ENCODE measurements around the gene ZNF778. TPM values are rescaled to one million over a fixed set of nuclear protein-coding genes. Genes with fewer than 3 reads are reported as not detected.
A peak's percentile ranks its signal among the peaks of the same experiment; 100 is the strongest.

Gene ZNF778
- total RNA-seq, 2 experiments from 2014 or later = 4.9 to 7.4 TPM

DNA sequence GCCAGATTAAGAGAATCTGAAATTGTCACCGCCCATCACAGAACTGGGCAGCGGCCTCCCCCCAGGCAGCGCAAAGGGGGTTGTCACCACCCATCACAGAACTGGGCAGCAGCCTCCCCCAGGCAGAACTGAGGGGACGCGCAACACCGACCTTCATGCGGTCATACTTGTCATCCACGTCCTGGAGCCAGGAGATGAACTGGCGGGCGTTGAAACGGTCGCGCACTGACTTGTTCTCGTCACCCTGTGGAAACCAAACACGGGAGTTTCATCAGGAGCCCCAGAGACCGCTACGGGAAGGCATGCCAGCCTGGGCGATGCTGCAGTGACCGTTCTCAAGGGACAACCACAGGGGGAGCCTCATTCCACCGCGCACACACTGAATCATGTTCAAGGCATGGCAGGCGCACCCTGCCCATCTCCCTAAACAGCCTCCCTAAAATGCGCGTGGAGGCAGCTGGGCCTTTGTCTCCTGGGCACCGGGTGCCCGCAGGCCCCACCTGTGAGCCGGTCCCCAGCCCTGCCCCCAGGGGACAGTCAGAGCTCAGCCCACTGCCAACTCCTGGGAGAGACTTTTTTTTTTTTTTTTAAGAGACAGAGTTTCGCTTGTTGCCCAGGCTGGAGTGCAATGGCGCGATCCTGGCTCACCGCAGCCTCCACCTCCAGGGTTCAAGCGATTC lies 53.3 kb downstream of the ZNF778 start:
- H3K36me3 Mint-ChIP-seq (ENCODE audit: low read depth) = peaks cover 45% of the 10 kb centered on the region

DNA sequence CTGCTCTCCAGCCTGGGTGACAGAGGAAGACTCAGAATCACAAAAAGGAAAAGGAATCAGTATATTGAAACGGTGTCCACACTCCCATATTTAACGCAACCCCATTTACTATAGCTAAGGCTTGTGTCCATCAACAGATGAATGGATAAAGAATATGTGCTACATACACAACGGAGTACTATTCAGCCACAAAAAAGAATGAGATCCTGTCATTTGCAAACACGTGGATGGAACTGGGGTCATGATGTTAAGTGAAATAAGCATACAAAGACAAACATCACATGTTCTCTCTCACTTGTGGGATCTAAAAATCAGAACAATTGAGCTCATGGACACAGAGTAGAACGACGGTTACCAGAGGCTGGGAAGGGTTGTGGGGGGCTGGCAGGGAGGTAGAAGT lies 55.1 kb downstream of the ZNF778 start:
- Mint-ChIP-seq H3K4me3 (no peak overlapping the region), H3K9me3 (ENCODE audit: insufficient read depth) (no peaks in the 10 kb centered on the region), H3K36me3 (ENCODE audit: low read depth) (peaks cover 46% of the 10 kb centered on the region), H3K27ac (no peak overlapping the region), H3K4me1 (ENCODE audit: low read depth) (no peaks in the 10 kb centered on the region), H3K27me3 (ENCODE audit: low read depth) (no peaks in the 10 kb centered on the region)
- CTCF ChIA-PET = interaction anchor here (1.1 to 1.6 kb wide), 2 partner anchors 16 to 43 kb away, joined by 3 read pairs; no protein-coding TSS in a partner anchor
- no peak for ATAC-seq
- DNase-seq = no peak
- POLR2A ChIA-PET = no interaction called here

More for the DNA sequence above, 53.3 kb downstream of the ZNF778 start:
- ATAC-seq (no peak), DNase-seq (no peak)
- ChIA-PET CTCF (no interaction called here), POLR2A (no interaction called here)
- no peaks in the 10 kb centered on the region for H3K9me3 Mint-ChIP-seq (ENCODE audit: insufficient read depth)
- no peak overlapping the region for H3K27ac Mint-ChIP-seq
- no peaks in the 10 kb centered on the region for H3K27me3 Mint-ChIP-seq (ENCODE audit: low read depth)
- H3K4me3 Mint-ChIP-seq = no peak overlapping the region
- H3K4me1 Mint-ChIP-seq (ENCODE audit: low read depth) = no peaks in the 10 kb centered on the region

DNA sequence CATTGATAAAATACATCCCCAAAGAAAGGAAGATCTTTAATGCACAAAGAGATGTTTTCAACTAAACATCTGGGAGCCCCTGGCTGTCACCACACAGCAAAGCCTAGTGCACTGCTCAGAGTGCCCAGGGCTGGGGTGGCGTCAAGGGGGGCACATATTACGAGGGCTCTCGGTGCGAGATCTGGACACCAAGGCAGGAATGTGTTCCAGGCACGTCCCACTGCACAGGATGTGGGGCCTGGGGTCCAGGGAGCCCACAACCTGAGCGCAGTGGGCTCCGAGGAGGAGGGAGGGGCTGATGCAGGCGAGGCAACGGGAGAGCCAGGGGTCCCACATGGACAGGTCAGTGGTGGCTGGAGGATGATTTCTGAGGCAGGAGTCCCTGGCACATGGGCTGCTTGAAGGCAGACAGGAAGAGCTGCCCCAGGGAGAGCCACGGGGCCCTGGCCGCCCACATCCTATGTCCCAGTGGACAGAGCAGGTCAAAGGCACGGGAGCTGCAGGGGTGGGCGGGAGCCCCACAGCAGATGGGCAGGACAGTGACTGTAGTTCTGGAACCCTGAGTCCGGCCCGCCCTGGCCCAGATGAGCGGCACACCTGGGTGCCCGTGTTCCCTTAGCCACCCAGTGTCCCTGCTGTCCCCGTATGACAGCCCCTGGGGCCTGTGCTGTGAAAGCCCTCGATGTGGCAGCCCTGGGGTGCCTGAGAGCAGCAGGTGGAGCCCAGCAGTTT lies 56.4 kb downstream of the ZNF778 start:
- Mint-ChIP-seq H3K36me3 (ENCODE audit: low read depth) (peaks cover 48% of the 10 kb centered on the region), H3K4me1 (ENCODE audit: low read depth) (no peaks in the 10 kb centered on the region), H3K27me3 (ENCODE audit: low read depth) (no peaks in the 10 kb centered on the region), H3K9me3 (ENCODE audit: insufficient read depth) (no peaks in the 10 kb centered on the region), H3K27ac (no peak overlapping the region), H3K4me3 (no peak overlapping the region)
- ChIA-PET POLR2A (no interaction called here), CTCF (no interaction called here)
- DNase-seq = no peak
- no peak for ATAC-seq

DNA sequence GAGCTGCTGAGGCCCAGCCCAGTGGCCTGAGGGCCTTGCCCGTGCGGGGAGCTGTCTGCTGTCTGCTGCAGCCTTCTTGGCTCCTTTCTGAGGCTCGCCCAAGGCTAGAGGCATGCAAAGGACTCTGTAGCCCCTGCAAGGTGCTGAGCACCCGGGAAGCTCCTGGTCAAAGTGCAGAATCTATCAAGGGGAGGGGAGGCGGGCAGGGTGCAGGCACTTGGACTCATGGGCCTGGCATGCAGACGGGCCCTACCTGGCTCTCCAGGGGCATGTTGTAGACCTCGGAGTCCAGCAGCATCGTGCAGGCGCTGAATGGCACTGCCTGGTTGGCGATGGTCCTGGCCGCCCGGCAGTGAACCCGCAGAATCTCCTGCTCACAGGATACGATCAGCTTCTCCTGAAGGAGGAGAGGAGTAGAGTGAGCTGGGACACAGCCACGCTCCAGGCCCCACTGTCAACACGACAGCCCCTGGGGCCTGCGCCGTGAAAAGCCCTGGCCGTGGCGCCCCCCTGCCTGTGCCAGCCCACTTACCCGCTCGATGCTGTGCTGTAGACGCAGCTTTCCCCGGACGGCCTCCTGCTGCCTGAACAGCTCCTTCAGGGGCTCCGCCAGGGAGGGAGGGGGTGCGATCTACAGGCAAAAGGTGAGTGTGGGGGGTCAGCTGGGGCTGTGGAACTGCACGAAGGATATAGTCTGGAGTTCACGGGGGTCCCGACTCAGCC lies 57.2 kb downstream of the ZNF778 start:
- Mint-ChIP-seq H3K9me3 (ENCODE audit: insufficient read depth) (no peaks in the 10 kb centered on the region), H3K36me3 (ENCODE audit: low read depth) (peaks cover 41% of the 10 kb centered on the region), H3K27ac (no peak overlapping the region), H3K4me1 (ENCODE audit: low read depth) (no peaks in the 10 kb centered on the region), H3K27me3 (ENCODE audit: low read depth) (no peaks in the 10 kb centered on the region), H3K4me3 (no peak overlapping the region)
- ChIA-PET POLR2A (no interaction called here), CTCF (no interaction called here)
- DNase-seq (no peak), ATAC-seq (no peak)

DNA sequence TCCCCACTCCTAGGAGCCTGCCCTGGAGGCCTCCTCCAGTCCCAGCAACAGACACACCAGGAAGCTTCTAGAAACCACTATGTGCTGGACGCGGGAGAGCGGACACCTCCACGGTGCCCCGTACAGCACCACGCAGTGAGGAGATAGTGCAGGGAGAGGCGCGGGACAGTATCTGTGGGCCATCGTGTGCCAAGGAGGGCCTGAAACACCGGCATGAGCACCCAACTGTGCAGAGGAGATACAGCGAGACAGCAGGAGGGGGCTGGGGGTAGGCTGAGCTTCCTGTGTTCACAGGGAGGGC lies 57.7 kb downstream of the ZNF778 start:
- H3K36me3 Mint-ChIP-seq (ENCODE audit: low read depth) = peaks cover 39% of the 10 kb centered on the region

DNA sequence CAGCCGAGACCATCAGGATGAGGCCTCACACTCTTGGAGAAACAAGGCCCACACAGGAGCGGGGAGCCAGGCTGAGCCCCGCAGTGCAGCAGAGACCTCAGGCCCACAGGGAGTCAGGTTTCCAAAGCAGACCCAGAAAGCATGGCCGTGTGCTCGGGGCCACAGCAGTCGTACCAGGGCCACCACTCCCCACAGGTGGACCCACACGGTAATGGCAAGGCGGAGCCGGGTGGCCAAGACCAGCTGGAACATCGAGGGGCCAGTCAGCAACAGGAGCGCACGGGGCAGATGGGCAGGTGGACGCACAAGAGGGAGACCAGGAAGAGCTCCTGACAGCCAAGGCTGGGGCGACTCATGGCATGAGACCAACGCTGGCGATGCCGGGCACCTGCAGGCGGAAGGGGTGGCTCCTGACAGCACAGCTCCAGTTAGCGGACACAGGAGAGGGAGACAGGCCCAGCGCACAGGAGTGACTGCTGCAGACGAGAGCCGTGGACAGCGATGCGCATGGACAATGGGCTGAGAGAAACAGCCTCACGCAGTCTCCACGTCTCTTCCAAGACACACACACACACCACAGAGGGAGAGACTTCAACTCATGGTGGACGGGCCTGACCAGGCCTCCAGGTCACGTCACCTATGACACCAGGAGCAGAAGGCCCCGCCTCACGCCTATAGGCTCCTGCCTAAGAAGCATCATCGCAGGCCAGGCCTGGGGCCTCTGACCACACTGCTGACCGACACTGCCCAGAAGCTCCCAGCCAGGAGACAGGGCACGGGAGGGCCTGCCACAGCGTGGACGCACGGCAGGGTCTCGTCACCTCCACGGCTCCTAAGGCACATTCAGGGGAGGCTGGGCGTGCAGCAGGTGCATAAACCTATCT lies 58.6 kb downstream of the ZNF778 start:
- Mint-ChIP-seq H3K27me3 (ENCODE audit: low read depth) (no peaks in the 10 kb centered on the region), H3K4me1 (ENCODE audit: low read depth) (no peaks in the 10 kb centered on the region), H3K4me3 (no peak overlapping the region), H3K27ac (no peak overlapping the region), H3K9me3 (ENCODE audit: insufficient read depth) (no peaks in the 10 kb centered on the region), H3K36me3 (ENCODE audit: low read depth) (peaks cover 43% of the 10 kb centered on the region)
- ChIA-PET POLR2A (no interaction called here), CTCF (no interaction called here)
- no peak for ATAC-seq
- DNase-seq = no peak

More for the DNA sequence above, 57.7 kb downstream of the ZNF778 start:
- Mint-ChIP-seq H3K27ac (no peak overlapping the region), H3K27me3 (ENCODE audit: low read depth) (no peaks in the 10 kb centered on the region), H3K9me3 (ENCODE audit: insufficient read depth) (no peaks in the 10 kb centered on the region), H3K4me3 (no peak overlapping the region), H3K4me1 (ENCODE audit: low read depth) (no peaks in the 10 kb centered on the region)
- POLR2A ChIA-PET = no interaction called here
- ATAC-seq (no peak), DNase-seq (no peak)
- CTCF ChIA-PET = no interaction called here

DNA sequence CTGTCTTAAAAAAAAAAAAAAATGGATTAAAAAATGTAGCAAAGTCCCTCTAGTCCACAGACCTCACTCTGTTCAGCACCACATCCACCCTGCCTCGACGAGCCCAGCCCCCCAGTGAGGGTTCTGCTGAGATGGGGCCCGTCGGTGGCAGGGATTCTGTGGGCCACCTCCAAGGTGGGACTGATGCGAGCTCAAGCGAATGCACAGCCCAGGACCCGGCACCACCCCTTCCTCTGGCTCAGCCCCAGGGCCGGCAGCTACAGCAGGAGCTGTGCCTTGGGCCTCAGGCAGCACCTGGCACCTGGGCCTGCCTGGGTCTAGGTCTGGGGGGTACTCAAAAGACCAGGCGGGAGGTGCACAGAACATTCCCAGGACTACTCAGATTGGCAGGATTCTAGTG lies 59.5 kb downstream of the ZNF778 start:
- Mint-ChIP-seq H3K4me3 (no peak overlapping the region), H3K4me1 (ENCODE audit: low read depth) (no peaks in the 10 kb centered on the region), H3K36me3 (ENCODE audit: low read depth) (peaks cover 35% of the 10 kb centered on the region), H3K27me3 (ENCODE audit: low read depth) (no peaks in the 10 kb centered on the region), H3K9me3 (ENCODE audit: insufficient read depth) (no peaks in the 10 kb centered on the region), H3K27ac (peak overlapping the region; percentile 39)
- POLR2A ChIA-PET = no interaction called here
- CTCF ChIA-PET = no interaction called here
- no peak for ATAC-seq
- no peak for DNase-seq

DNA sequence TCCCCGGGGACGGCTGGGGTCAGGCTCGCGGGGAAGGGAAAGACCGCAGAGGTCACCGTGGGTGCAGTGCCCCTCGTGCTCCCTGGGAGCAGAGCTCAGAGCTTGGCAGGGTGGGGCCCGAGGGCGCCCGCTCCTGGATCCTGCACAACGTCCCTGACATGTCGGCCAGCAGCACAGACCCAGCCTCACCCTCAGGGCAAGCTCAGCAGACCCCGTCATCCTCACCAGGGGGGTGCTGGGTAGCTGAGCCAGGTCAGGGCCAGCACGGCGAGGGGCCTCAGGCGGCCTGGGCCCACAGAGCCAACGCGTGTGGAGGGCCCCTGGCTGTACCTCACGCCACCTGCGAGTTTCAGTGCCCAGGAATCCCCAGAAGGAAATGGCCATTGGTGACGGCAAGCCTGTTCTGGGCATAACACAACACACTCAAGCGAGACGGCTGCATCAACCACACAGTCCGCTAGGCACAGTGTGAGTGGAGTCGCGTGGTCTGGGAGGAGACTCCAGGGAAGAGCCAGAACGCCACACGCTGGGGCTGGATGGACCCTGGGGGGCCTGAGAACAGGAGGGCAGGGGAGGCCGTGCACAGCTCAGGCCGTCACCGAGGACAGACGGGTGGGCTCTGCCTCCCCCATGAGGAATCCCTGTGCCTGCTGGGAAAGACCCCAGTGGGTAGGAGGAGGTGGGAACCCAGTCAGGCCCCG lies 60.3 kb downstream of the ZNF778 start:
- Mint-ChIP-seq H3K9me3 (ENCODE audit: insufficient read depth) (no peaks in the 10 kb centered on the region), H3K36me3 (ENCODE audit: low read depth) (peaks cover 30% of the 10 kb centered on the region), H3K27me3 (ENCODE audit: low read depth) (no peaks in the 10 kb centered on the region), H3K4me1 (ENCODE audit: low read depth) (no peaks in the 10 kb centered on the region), H3K27ac (peak overlapping the region; percentile 39), H3K4me3 (no peak overlapping the region)
- ChIA-PET POLR2A (no interaction called here), CTCF (interaction anchor here (1.3 kb wide), 1 partner anchor 11 kb away, joined by 3 read pairs; no protein-coding TSS in a partner anchor)
- ATAC-seq = no peak
- no peak for DNase-seq

DNA sequence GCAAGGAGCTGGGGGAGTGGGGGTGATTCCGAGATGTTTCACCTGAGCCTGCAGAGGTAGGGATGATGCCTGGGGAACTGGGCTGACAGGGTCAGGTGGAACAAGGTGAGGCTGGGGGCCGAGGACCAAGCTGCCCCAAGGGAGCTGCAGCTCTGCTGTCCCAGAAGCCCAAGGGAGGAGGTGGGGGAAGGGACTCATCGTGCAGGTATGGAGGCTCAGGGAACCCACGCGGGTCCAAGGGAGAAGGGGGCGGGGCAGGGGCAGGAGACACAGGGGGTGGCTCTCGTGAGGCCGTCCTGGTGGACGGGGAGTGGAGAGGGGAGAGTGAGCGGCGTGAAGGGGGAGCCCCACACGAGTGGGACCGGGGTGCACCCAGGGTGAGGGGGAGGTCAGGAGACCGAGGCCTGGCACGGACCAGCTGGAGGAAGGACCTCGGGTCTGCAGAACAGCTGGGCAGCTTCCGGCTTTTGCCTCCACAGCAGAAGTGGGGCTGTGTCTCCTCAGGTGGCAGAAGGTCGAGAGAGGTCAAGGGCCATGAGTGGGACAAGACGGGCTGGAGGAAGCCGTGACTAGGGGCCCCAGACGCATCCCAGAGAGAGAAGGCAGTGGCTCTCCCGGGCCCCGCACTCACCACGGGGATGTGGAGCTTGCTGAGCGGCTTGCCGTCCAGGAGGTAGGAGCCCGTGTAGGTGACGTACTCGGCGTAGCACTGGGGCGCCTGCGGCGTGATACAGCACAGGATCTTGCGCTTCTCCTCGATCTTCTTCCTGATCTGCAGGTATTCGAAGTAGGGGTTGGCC lies 61.1 kb downstream of the ZNF778 start:
- no peaks in the 10 kb centered on the region for H3K9me3 Mint-ChIP-seq (ENCODE audit: insufficient read depth)
- peaks cover 22% of the 10 kb centered on the region for H3K36me3 Mint-ChIP-seq (ENCODE audit: low read depth)
- no peak for ATAC-seq
- no peak for DNase-seq
- H3K27me3 Mint-ChIP-seq (ENCODE audit: low read depth) = no peaks in the 10 kb centered on the region
- H3K27ac Mint-ChIP-seq = no peak overlapping the region
- POLR2A ChIA-PET = interaction anchor here (0.6 to 1.0 kb wide), 2 partner anchors 15 to 37 kb away, joined by 3 read pairs; no protein-coding TSS in a partner anchor
- CTCF ChIA-PET = interaction anchor here (1.3 kb wide), 1 partner anchor 10 kb away, joined by 3 read pairs; no protein-coding TSS in a partner anchor
- no peaks in the 10 kb centered on the region for H3K4me1 Mint-ChIP-seq (ENCODE audit: low read depth)
- no peak overlapping the region for H3K4me3 Mint-ChIP-seq

DNA sequence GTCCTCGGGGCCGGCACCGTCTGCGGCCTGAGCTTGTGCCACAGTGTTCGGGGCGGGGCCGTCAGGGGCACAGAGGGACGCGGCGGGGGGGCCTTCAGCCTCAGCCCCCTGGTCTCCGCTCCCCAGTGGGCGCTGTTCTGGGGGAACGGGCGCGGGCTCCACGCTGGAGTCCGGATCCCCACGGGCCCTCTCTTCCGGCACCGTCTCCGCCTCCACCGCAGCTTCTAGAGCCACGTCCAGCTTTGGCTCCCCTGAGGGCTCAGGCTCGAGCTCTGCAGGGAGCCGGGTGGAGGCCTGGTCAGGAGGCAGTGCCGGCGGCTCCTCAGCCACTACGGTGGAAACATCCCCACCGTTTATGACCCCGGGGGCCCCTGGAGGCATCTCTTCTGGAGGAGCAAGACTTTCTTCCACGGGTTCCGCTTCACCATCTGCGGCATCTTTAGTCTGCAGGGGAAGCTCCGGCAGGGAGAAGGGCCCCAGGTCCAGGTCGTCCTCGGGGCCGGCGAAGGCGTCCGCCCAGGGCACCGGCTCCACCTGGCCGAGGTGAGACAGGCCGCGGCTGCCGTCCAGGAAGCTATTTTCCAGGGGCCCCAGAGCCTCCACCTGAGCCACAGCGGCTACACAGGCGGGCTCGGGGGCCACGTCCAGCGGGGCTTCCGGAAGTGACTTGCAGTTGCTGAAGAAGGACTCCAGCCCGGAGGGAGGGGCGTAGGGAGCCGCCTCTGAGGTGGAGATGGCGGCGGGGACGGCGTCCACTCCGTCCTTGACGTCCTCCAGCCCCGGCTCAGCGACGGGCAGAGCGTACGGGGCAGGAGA lies 62.4 kb downstream of the ZNF778 start:
- POLR2A ChIA-PET = no interaction called here
- H3K27me3 Mint-ChIP-seq (ENCODE audit: low read depth) = no peaks in the 10 kb centered on the region
- H3K27ac Mint-ChIP-seq = no peak overlapping the region
- no peak overlapping the region for H3K4me3 Mint-ChIP-seq
- no peaks in the 10 kb centered on the region for H3K4me1 Mint-ChIP-seq (ENCODE audit: low read depth)
- DNase-seq (no peak), ATAC-seq (no peak)
- H3K36me3 Mint-ChIP-seq (ENCODE audit: low read depth) = peaks cover 18% of the 10 kb centered on the region
- H3K9me3 Mint-ChIP-seq (ENCODE audit: insufficient read depth) = no peaks in the 10 kb centered on the region
- CTCF ChIA-PET = no interaction called here
